ENCODE results near the gene KCNAB2. TPM values are rescaled to one million over a fixed set of nuclear protein-coding genes. Genes with fewer than 3 reads are reported as not detected.
"Not testable (repeated sequence)": the region's sequence is repeated elsewhere in the genome, so short reads cannot be mapped to it uniquely, and the experiment has no call there.

KCNAB2 gene
- total RNA-seq, 1 donor from 2014 or later, result 4.5 TPM

DNA sequence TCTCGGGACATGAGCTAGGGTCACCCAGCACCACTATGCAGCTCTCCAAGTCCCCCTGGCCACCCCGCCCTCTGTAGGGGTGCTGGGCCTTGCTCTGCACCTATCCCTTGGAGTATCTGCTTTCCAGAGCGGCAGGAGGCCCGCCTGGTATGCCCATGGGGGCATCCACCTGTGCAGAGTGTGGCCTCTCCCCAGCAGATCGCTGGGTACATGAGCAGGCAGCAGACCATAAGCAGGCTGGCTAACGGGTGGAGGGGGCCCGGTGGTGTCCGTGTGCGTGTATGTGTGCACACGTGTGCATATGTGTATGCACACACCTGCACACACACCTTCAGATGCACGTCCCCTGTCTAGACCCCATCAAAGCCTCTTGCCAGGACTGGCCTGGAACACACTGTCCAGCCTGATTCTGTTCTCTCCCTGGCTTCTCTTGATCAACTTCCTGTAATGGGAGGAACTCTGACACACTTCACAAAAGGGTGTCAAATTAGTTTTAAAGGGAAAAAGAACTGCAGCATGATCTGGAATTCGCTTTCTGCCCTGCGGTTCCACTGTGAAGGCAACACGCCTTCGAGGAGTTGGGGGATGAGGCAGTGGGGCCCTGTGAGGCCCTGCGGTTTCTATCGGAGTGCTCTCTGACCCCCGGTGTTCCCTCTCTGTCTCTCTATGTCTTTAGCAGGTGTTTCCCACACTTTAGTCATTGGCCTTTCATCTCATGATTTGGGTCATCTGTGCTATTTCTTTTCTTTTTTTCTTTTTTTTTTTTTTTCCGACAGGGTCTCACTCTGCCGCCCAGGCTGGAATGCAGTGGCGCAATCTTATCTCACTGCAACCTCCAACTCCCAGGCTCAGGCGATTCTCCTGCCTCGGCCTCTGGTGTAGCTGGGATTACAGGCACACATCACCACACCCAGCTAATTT, 36.3 kb upstream of the KCNAB2 start:
- no peak for FAIRE-seq
- DNase-seq (ENCODE audit: low spot score in 2 of 2), result no peak

DNA sequence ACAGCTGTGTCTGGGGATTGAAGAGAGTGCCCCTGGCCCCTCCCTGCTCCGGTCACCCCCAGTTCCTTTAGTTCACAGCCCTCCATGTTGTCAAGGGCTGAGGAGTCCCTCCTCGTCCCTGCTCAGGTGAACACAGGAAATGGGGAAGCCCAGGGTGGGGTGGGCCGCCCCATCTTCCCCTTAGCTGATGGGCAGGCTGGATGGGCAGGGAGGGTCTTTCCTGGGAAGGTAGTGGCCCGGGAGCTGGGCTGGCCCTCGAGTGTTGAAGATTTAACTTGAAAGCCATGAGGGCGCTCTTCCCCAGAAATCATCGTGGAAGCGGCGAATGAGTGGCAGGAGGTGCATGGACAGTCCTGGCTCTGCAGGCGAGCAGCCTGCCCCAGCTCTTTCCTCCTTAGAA, 35.1 kb upstream of the KCNAB2 start:
- FAIRE-seq, result no peak
- DNase-seq (ENCODE audit: low spot score in 2 of 2), result no peak

GRCh38 chr1:6011161-6011945, 34.3 kb upstream of the KCNAB2 start:
- FAIRE-seq, result no peak
- no peak for DNase-seq (ENCODE audit: low spot score in 2 of 2)

- DNase-seq (ENCODE audit: low spot score in 2 of 2) (no peak), FAIRE-seq (no peak)
Measured at GRCh38 chr1:6011946-6012258, 33.8 kb upstream of the KCNAB2 start.

DNA sequence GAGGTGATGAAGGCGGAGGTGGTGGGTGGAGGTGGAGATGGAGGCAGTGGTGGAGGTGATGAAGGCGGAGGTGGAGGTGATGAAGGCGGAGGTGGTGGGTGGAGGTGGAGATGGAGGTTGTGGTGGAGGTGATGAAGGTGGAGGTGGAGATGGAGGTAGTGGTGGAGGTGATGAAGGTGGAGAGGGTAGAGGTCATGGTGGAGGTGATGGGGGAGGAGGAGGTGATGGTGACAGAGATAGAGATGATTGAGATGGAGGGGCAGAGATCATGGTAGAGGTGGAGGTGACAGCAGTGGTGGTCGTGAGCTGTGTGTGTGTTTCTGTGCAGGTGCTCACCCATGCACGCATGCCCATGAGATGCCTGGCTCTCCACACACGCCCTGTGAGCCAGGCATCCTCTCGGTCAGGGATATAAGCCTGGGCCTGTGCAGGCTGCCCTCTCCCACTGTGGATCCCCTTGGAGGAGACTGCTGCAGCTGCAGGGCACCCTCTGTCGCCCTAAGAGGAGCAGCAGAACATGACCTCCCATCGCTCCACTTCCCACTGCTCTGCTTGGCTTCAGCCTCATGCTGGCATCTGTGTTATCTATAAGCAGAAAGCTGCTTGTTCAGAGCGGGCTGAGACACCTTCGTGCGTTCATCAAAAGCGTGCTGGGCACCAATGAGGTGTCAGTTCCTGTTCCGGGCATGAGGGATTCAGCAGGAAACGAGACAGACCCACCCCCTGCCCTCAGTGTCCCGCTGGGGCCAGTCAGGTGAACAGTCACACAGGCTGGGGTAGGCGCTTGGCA, 33.0 kb upstream of the KCNAB2 start:
- no peak for FAIRE-seq
- DNase-seq (ENCODE audit: low spot score in 2 of 2), result no peak

DNA sequence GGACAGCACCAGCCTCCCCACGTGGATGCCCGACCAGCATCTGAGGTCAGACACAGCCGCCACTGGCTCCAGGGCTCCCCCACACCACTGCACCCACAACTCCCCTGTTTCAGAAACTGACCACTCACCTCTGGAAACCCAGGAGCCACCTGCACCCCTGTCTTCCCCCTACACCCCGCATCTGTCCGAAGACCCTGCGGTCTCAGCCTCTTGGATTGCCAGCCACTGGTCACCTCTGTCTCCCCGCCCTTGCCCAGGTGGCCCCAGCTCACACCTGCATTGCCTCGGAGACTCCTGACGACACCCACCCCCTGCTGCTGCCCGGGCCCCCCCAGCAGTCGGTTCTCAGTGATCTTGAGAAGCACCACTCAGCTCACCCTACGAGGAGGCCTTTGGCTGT, 32.2 kb upstream of the KCNAB2 start:
- DNase-seq (ENCODE audit: low spot score in 2 of 2) (no peak), FAIRE-seq (no peak)

DNA sequence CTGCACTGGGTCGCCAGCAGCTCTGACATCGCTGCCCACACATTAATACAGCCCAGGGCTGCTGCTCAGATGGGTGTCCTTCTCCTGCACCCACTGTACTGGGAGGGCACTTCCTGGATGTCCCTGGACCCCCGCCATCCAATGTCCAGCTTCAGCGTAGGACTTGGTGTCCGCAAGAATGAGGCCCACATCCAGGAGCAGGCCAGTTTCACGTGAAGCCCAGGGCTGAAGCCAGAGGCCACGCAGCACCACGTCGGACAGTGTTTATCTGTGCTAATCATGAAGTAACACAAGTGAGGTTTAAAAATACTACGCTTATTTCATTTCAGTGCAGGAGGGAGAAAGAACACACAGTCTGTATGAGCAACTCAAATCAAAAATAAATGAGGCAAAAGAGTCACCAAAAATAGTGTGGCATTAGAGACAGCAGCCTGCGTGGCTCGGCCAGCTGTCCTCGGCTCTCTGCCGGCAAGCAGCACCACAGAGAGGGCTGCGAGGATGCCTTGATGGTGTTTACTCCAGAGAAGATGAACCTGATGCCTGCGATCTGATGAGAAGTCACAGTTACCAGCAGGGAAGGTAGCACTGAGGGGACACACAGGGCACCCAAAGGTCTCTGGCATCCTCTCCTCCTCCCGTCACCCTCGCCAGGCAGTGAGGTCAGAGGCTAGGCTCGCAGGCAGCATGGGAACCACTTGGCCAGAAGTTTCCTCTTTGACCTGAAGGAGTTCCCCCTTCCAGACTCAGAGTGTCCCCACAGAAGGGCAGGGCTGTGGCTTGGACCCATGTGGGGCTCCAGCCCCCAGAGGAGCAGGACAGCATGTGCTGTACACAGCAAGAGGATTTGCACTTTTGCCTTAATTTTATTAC, 31.3 kb upstream of the KCNAB2 start:
- FAIRE-seq, result no peak

GRCh38 chr1:6016191-6016865, 29.4 kb upstream of the KCNAB2 start:
- no peak for FAIRE-seq
- DNase-seq (ENCODE audit: low spot score in 2 of 2), result no peak

More for the DNA sequence above, 31.3 kb upstream of the KCNAB2 start:
- no peak for DNase-seq (ENCODE audit: low spot score in 2 of 2)

DNA sequence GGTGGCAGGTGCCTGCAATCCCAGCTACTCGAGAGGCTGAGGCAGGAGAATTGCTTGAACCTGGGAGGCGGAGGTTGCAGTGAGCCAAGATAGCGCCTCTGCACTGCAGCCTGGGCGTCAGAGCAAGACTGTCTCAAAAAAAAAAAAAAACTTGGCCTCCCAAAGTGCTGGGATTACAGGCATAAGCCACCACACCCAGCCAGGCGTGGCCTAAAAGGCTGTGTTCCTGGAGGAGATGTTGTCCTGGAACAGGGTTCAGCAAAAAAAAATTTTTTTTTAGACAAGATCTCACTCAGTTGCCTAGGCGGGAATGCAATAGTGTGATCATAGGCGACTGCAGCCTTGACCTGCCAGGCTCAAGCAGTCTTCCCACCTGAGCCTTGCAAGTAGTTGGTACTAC, 28.0 kb upstream of the KCNAB2 start:
- not testable (repeated sequence) for DNase-seq (ENCODE audit: low spot score in 2 of 2); FAIRE-seq

DNA sequence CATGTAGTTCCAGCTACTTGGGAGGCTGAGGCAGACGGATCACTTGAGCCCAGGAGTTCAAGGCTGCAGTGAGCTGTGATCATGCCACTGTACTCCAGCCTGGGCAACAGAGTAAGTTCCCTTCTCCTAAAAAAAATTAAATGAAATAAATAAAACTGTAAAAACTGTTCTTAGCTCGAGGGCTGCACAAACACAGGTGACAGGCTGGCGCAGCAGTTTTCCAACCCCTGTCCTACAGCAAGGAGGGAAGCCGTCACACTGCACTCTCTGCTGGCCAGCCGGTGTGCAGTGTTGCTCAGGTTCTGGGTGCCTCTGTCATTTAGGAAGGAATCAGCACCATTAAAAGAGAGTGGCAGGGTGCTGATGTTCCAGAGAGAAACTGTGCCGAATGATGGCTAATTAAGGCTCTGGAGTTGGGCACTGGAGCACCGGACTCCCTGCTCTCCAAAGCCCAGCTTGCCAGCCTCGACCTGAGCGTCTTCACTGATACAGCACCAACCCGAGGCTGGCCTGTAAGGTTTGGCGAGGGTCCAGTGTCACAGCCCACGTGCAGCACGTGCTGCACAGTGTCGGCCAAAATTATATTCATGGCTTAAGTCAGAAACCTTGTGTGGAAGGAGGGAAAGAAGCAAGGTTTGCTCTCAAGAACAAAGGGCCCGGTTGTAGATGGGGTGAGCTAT, 26.4 kb upstream of the KCNAB2 start:
- FAIRE-seq, result no peak
- no peak for DNase-seq (ENCODE audit: low spot score in 2 of 2)

DNA sequence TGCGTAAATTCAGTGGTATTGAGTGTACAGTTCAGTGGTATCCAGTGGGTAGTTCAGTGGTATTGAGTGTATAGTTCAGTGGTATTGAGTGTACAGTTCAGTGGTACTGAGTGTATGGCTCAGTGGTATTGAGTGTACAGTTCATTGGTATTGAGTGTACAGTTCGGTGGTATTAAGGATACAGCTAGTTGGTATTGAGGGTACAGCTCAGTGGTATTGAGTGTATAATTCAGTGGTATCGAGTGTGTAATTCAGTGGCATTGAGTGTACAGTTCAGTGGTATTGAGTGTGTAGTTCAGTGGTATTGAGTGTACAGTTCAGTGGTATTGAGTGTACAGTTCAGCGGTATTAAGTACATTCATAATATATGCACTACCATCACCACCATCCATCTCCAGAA, 23.5 kb upstream of the KCNAB2 start:
- DNase-seq (ENCODE audit: low spot score in 2 of 2) (no peak), FAIRE-seq (no peak)

DNA sequence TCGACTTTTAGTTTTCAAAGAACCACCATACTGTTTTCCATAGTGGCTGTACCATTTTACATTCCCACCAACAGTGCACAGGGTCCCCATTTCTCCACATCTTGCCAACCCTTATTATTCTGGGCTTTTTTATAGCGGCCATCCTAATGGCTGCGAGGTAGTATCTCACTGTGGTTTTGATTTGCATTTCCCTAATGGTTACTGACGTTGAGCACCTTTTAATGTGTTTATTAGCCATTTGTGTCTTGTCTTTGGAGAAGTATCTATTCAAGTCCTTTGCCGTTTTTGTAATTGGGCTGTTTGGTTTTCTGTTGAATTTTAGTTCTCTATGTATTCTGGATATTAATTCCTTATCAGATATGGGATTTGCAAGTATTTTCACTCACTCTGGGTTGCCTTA, 22.3 kb upstream of the KCNAB2 start:
- no peak for FAIRE-seq
- DNase-seq (ENCODE audit: low spot score in 2 of 2), result no peak

- FAIRE-seq, result no peak
- no peak for DNase-seq (ENCODE audit: low spot score in 2 of 2)
Measured at GRCh38 chr1:6024376-6024775, 21.3 kb upstream of the KCNAB2 start.

GRCh38 chr1:6025269-6026094, 20.2 kb upstream of the KCNAB2 start:
- FAIRE-seq (no peak), DNase-seq (ENCODE audit: low spot score in 2 of 2) (no peak)

DNA sequence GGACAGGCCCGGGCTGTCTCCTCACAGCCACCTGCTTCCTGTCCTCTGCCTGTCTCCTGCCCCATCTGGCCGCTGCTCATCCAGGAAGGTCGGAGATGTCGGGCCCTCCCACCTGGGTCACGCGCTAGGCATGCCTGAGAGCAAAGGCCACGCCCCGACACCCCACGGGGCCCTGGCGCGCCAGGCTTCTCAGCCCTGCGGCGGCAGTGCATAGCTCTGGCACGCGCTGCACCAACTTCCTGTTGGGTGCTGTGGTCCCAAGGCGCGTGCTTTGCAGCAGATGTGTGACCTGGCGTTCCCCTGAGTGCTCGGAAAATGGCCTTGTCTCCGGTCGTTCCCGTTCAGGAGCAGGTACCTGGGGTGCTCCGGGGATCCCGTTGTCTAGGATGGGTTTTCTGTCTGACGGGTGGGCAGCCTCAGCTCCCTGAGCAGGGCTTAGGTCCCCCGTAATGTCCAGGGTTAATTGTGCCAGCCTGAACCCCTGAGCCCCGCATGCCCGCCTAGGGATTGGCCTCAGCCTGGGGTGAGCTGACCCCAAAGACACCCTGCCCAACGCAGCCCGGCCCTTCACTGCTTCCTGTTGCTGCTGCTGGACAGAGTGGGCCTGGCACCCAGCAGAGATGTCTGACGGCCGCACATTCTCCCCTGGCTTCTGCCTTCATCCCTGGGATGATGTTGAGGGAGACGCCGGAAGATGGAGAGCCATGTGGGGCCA, 19.4 kb upstream of the KCNAB2 start:
- DNase-seq (ENCODE audit: low spot score in 2 of 2), result no peak
- no peak for FAIRE-seq

- FAIRE-seq (no peak), DNase-seq (ENCODE audit: low spot score in 2 of 2) (no peak)
Measured at GRCh38 chr1:6027591-6027990, 18.1 kb upstream of the KCNAB2 start.

All from frontal cortex (tissue), 4 donors.